ENCODE measurements around the gene SNX25.

The SNX25 gene

GRCh38 chr4:185374573-185374972, 165.2 kb downstream of the SNX25 start:
- TF ChIP-seq POU6F1 (CRISPR knock-in tag; IDR thresholded peaks at IDR 0.05; ENCODE audit: borderline replicate concordance, low read depth) (no peak), ESRRG (CRISPR knock-in tag; IDR thresholded peaks at IDR 0.05) (no peak), ZC3H10 (CRISPR knock-in tag; IDR thresholded peaks at IDR 0.05) (no peak), ZFP3 (CRISPR knock-in tag; IDR thresholded peaks at IDR 0.05) (no peak), TOX (CRISPR knock-in tag; IDR thresholded peaks at IDR 0.05; ENCODE audit: borderline replicate concordance) (no peak), ZNF565 (CRISPR knock-in tag; conservative IDR thresholded peaks at IDR 0.05; ENCODE audit: low read depth) (no peak), PPARA (CRISPR knock-in tag; IDR thresholded peaks at IDR 0.05; ENCODE audit: borderline replicate concordance) (no peak), TCF4 (CRISPR knock-in tag; IDR thresholded peaks at IDR 0.05; ENCODE audit: borderline replicate concordance) (no peak), GLIS3 (CRISPR knock-in tag; IDR thresholded peaks at IDR 0.05) (no peak), ZNF8 (CRISPR knock-in tag; IDR thresholded peaks at IDR 0.05) (no peak), ZNF70 (CRISPR knock-in tag; IDR thresholded peaks at IDR 0.05) (no peak), CSDC2 (CRISPR knock-in tag; IDR thresholded peaks at IDR 0.05) (no peak), ARNTL (CRISPR knock-in tag; IDR thresholded peaks at IDR 0.05; ENCODE audit: borderline replicate concordance, low read depth) (no peak), BACH2 (CRISPR knock-in tag; IDR thresholded peaks at IDR 0.05; ENCODE audit: borderline replicate concordance) (no peak), TSHZ2 (CRISPR knock-in tag; IDR thresholded peaks at IDR 0.05) (no peak), ISL1 (CRISPR knock-in tag; IDR thresholded peaks at IDR 0.05) (no peak), CREB5 (CRISPR knock-in tag; IDR thresholded peaks at IDR 0.05; ENCODE audit: low read depth) (no peak), PATZ1 (CRISPR knock-in tag; IDR thresholded peaks at IDR 0.05; ENCODE audit: borderline replicate concordance) (no peak), ZFP30 (CRISPR knock-in tag; IDR thresholded peaks at IDR 0.05) (no peak), OSR1 (CRISPR knock-in tag; IDR thresholded peaks at IDR 0.05) (no peak)
- ATAC-seq = no peak

- no peak for ATAC-seq
- TF ChIP-seq BACH2 (CRISPR knock-in tag; IDR thresholded peaks at IDR 0.05; ENCODE audit: borderline replicate concordance) (no peak), CREB5 (CRISPR knock-in tag; IDR thresholded peaks at IDR 0.05; ENCODE audit: low read depth) (no peak), CSRNP3 (CRISPR knock-in tag; IDR thresholded peaks at IDR 0.05) (no peak), ZC3H10 (CRISPR knock-in tag; IDR thresholded peaks at IDR 0.05) (no peak), ISL1 (CRISPR knock-in tag; IDR thresholded peaks at IDR 0.05) (no peak), TSHZ2 (CRISPR knock-in tag; IDR thresholded peaks at IDR 0.05) (no peak), PATZ1 (CRISPR knock-in tag; IDR thresholded peaks at IDR 0.05; ENCODE audit: borderline replicate concordance) (no peak), POU6F1 (CRISPR knock-in tag; IDR thresholded peaks at IDR 0.05; ENCODE audit: borderline replicate concordance, low read depth) (no peak), GLIS3 (CRISPR knock-in tag; IDR thresholded peaks at IDR 0.05) (no peak), ZNF565 (CRISPR knock-in tag; conservative IDR thresholded peaks at IDR 0.05; ENCODE audit: low read depth) (no peak), PPARA (CRISPR knock-in tag; IDR thresholded peaks at IDR 0.05; ENCODE audit: borderline replicate concordance) (no peak), RARB (CRISPR knock-in tag; IDR thresholded peaks at IDR 0.05) (no peak), ZFP30 (CRISPR knock-in tag; IDR thresholded peaks at IDR 0.05) (no peak)
Measured at GRCh38 chr4:185378264-185378663, 168.9 kb downstream of the SNX25 start.
